Activated CD8-positive, alpha-beta T cell treated with anti-CD3 and anti-CD28 coated beads for 36 hours (primary cell): Measurements from ENCODE around the gene RNF34. TPM values are rescaled to one million over a fixed set of nuclear protein-coding genes. Genes with fewer than 3 reads are reported as not detected.
"Not testable (repeated sequence)": the region's sequence is repeated elsewhere in the genome, so short reads cannot be mapped to it uniquely, and the experiment has no call there.

Experiments
- ATAC-seq: fragments of 200-7000 bp; cut with Tn5 transposase; one replicate; pipeline ENCODE4 v1.10.0; 2021; ENCODE audit warnings: mild to moderate bottlenecking, moderate library complexity
- CTCF ChIA-PET: fragments of 350-600 bp; sonication (Branson Sonifier 250); formaldehyde crosslinking; loops from one replicate; lab custom pipeline; 2021; ENCODE audit warnings: antibody characterized with exemption; lab: Charles Lee
- POLR2A ChIA-PET: fragments of 350-600 bp; sonication (Branson Sonifier 250); formaldehyde crosslinking; loops from one replicate; lab custom pipeline; 2021; ENCODE audit warnings: antibody characterized with exemption; lab: Charles Lee
- DNase-seq: peaks from one replicate; pipeline ENCODE4 v3.0.0-alpha.2; 2020
- H3K27ac Mint-ChIP-seq: one replicate; pipeline ENCODE4 v1.8.0; 2021; ENCODE audit warnings: mild to moderate bottlenecking, mixed read lengths
- H3K27me3 Mint-ChIP-seq: one replicate; pipeline ENCODE4 v1.8.0; 2021; ENCODE audit warnings: mixed read lengths
- H3K36me3 Mint-ChIP-seq: one replicate; pipeline ENCODE4 v1.8.0; 2021; ENCODE audit warnings: low read depth, mixed read lengths
- H3K4me1 Mint-ChIP-seq: one replicate; pipeline ENCODE4 v1.8.0; 2021; ENCODE audit warnings: low read depth, mixed read lengths
- H3K4me3 Mint-ChIP-seq: one replicate; pipeline ENCODE4 v1.8.0; 2021; ENCODE audit warnings: mild to moderate bottlenecking, moderate library complexity, mixed read lengths
- H3K9me3 Mint-ChIP-seq: one replicate; pipeline ENCODE4 v1.8.0; 2021; ENCODE audit warnings: mixed read lengths
- intact Hi-C: fragments of 100-400 bp; cut with micrococcal nuclease; formaldehyde crosslinking; loops from one replicate; pipeline ENCODE4 v1.10.0; 2022
- total RNA-seq, 2 experiments: library from RNA; stranded (reverse); gene quantifications; one replicate each; pipeline ENCODE4 v1.2.3, GENCODE V29; 2021
- TF ChIP-seq, protein P1 (sequence below): fragments of 200-600 bp; IDR thresholded peaks from one replicate; pipeline ENCODE4 v1.8.0; 2022; ENCODE audit warnings: antibody characterized with exemption, mild to moderate bottlenecking

RNF34 gene
- total RNA-seq, 2 experiments from 2014 or later, result 44.1 to 44.9 TPM

DNA sequence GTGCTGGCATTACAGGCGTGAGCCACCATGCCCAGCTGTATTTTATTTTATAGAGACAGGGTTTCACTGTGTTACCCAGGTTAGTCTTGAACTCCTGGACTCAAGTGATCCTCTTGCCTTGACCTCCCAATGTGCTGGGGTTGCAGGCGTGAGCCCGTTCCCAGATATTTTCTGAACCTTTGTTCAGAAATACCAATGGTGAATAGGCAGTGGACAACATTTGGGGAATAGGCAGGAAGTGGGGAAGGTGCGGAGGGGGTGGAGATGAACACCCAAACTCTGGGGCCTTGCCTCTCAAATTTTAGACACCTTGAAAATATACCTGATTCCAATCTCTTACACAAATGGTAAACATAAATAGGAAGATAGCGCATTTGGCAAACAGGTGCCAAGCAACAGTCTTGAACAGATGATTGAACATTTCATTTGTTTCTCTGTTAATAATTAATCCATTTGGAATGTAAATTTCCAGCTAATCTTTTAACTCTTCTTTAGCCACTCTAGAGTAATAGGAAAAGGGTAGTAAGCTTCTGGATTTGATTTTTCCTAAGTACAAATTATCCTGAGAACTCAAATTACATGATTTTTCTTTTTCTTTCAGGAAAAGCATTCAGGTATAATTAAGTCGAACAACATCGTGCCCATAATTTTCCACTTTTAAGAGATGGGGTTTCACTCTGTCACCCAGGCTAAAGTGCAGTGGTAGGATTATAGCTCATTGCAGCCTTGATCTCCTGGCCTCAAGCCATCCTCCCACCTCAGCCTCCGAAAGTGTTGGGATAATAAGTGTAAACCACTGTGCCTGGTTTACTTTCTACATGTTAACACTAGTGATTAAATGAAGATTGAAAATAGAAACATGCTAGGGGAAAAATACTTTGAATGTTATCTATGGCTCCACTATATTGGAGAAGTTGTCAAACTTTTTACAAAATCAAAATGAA, 22.9 kb upstream of the RNF34 start:
- no peak for ATAC-seq
- peaks cover 2% of the 10 kb centered on the region for H3K27me3 Mint-ChIP-seq

DNA sequence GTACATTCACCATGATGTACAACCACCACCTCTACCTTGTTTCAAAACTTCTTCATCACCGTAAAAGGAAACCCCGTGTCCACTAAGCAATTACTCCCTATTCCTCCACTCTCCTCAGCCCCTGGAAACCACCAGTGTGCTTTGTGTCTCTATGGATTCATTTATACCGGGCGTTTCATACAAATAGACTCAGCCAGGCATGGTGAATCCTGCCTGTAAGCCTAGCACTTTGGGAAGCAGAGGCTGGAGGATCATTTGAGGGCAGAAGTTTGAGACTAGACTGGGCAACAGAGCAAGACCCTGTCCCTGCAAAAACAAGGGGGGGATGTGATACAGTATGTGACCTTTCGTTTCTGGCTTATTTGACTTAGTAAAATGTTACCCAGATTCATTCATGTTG, 21.2 kb upstream of the RNF34 start:
- intact Hi-C loops, result no loop called here
- no peaks in the 10 kb centered on the region for H3K36me3 Mint-ChIP-seq
- H3K4me3 Mint-ChIP-seq, result no peak overlapping the region
- TF ChIP-seq, protein P1, sequence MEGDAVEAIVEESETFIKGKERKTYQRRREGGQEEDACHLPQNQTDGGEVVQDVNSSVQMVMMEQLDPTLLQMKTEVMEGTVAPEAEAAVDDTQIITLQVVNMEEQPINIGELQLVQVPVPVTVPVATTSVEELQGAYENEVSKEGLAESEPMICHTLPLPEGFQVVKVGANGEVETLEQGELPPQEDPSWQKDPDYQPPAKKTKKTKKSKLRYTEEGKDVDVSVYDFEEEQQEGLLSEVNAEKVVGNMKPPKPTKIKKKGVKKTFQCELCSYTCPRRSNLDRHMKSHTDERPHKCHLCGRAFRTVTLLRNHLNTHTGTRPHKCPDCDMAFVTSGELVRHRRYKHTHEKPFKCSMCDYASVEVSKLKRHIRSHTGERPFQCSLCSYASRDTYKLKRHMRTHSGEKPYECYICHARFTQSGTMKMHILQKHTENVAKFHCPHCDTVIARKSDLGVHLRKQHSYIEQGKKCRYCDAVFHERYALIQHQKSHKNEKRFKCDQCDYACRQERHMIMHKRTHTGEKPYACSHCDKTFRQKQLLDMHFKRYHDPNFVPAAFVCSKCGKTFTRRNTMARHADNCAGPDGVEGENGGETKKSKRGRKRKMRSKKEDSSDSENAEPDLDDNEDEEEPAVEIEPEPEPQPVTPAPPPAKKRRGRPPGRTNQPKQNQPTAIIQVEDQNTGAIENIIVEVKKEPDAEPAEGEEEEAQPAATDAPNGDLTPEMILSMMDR, result no peak
- no peak overlapping the region for H3K27ac Mint-ChIP-seq
- no peaks in the 10 kb centered on the region for H3K4me1 Mint-ChIP-seq
- DNase-seq (no peak), ATAC-seq (no peak)
- POLR2A ChIA-PET, result no interaction called here
- peaks cover 2% of the 10 kb centered on the region for H3K27me3 Mint-ChIP-seq
- CTCF ChIA-PET, result no interaction called here
- peaks cover 3% of the 10 kb centered on the region for H3K9me3 Mint-ChIP-seq

More for the DNA sequence above, 22.9 kb upstream of the RNF34 start:
- intact Hi-C loops, result no loop called here
- Mint-ChIP-seq H3K4me1 (no peaks in the 10 kb centered on the region), H3K36me3 (no peaks in the 10 kb centered on the region), H3K27ac (no peak overlapping the region), H3K4me3 (no peak overlapping the region), H3K9me3 (peaks cover 3% of the 10 kb centered on the region)
- TF ChIP-seq, protein P1, result no peak
- ChIA-PET POLR2A (interaction anchor here (0.9 to 1.3 kb wide), 2 partner anchors 24 to 46 kb away, joined by 3 to 5 read pairs; no protein-coding TSS in a partner anchor), CTCF (interaction anchor here (1.3 kb wide), 1 partner anchor 20 kb away, joined by 3 read pairs; no protein-coding TSS in a partner anchor)
- DNase-seq, result no peak

DNA sequence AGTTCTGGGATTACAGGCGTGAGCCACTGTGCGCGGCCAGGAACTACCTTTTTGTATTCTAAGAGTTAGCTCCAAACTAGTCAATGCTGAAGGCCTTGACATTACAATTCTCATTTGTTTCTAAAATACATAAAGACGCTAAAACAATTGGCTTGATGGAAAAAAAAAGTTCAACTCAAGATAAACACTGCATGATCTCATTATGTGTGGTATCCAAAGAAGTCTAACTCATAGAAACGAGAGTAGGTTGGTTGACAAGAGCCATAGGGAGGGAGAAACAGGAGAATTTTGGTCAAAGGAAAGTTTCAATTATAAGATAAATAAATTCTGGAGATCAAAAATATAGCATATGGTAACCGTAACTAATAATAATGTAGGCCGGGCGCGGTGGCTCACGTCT, 20.0 kb upstream of the RNF34 start:
- intact Hi-C loops, result no loop called here
- TF ChIP-seq, protein P1, result no peak
- Mint-ChIP-seq H3K27ac (no peak overlapping the region), H3K4me1 (no peaks in the 10 kb centered on the region), H3K36me3 (no peaks in the 10 kb centered on the region), H3K9me3 (peaks cover 2% of the 10 kb centered on the region), H3K4me3 (no peak overlapping the region), H3K27me3 (peaks cover 1% of the 10 kb centered on the region)
- ATAC-seq, result no peak
- DNase-seq, result no peak
- ChIA-PET POLR2A (no interaction called here), CTCF (no interaction called here)

DNA sequence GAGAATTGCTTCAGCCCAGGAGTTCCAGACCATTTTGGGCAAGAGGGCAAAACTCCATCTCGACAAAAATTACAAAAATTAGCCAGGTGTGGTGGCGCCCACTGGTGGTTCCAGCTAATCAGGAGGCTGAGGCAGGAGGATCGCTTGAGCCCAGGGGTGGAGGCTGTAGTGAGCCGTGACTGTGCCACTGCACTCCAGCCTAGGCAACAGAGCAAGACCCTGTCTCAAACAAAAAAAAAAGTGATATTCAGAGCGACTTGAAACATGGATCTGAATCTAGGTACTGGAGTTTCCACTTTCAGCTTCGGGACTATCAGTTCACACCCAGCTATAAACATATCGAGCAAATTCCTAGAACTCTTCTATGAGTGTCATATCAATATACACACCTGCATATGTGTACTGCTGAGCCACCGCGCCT, 16.3 kb upstream of the RNF34 start:
- no peak overlapping the region for H3K4me3 Mint-ChIP-seq
- no peaks in the 10 kb centered on the region for H3K9me3 Mint-ChIP-seq
- DNase-seq, result no peak
- TF ChIP-seq, protein P1, result no peak
- ATAC-seq, result no peak
- POLR2A ChIA-PET, result interaction anchor here (0.6 to 1.3 kb wide), 2 partner anchors 17 to 34 kb away, joined by 3 to 4 read pairs; partner anchors contain the start of gene RNF34
- no peak overlapping the region for H3K27ac Mint-ChIP-seq
- H3K27me3 Mint-ChIP-seq, result no peaks in the 10 kb centered on the region
- H3K36me3 Mint-ChIP-seq, result no peaks in the 10 kb centered on the region
- H3K4me1 Mint-ChIP-seq, result no peaks in the 10 kb centered on the region
- CTCF ChIA-PET, result interaction anchor here (1.1 to 2.2 kb wide), 4 partner anchors 12 to 48 kb away, joined by 3 to 8 read pairs (median 4); no protein-coding TSS in a partner anchor
- intact Hi-C loops, result no loop called here

DNA sequence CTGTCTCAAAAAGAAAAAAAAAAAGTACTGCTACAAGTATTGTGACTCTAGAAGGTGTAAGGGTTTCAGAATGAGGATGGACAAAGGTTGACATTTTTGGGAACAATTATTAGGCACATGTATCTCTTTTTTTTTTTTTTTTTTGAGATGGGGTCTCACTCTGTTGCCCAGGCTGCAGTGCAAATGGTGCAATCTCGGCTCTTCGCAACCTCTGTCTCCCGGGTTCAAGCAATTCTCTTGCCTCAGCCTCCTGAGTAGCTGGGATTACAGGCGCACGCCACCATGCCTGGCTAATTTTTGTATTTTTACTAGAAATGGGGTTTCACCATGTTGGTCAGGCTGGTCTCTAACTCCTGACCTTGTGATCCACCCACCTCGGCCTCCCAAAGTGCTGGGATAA, 15.0 kb upstream of the RNF34 start:
- H3K36me3 Mint-ChIP-seq, ATAC-seq, H3K27me3 Mint-ChIP-seq, H3K4me1 Mint-ChIP-seq, DNase-seq, H3K4me3 Mint-ChIP-seq, intact Hi-C loops, H3K27ac Mint-ChIP-seq, H3K9me3 Mint-ChIP-seq, POLR2A ChIA-PET: not testable (repeated sequence)
- CTCF ChIA-PET, result interaction anchor here (1.1 to 2.2 kb wide), 3 partner anchors 11 to 50 kb away, joined by 3 to 8 read pairs (median 6); no protein-coding TSS in a partner anchor
